Measurements from ENCODE around the gene TACC2.
"Not testable (repeated sequence)": the region's sequence is repeated elsewhere in the genome, so short reads cannot be mapped to it uniquely, and the experiment has no call there.

Gene TACC2

GRCh38 chr10:122096181-122096580 is 107.2 kb downstream of the TACC2 start:
- not testable (repeated sequence) for ATAC-seq (replicated peaks); DNase-seq; H3K9me3 Mint-ChIP-seq; H3K27me3 Mint-ChIP-seq; H3K4me1 Mint-ChIP-seq; H3K27ac Mint-ChIP-seq; H3K4me3 Mint-ChIP-seq; H3K36me3 Mint-ChIP-seq

- no peak overlapping the region for H3K27ac Mint-ChIP-seq
- H3K36me3 Mint-ChIP-seq, result no peaks in the 10 kb centered on the region
- H3K27me3 Mint-ChIP-seq, result no peaks in the 10 kb centered on the region
- no peak for DNase-seq
- no peak overlapping the region for H3K4me3 Mint-ChIP-seq
- ATAC-seq (replicated peaks), result no peak
- no peaks in the 10 kb centered on the region for H3K9me3 Mint-ChIP-seq
- no peaks in the 10 kb centered on the region for H3K4me1 Mint-ChIP-seq
Observed at GRCh38 chr10:122096705-122097104, 107.7 kb downstream of the TACC2 start.

- Mint-ChIP-seq H3K4me3 (no peak overlapping the region), H3K36me3 (no peaks in the 10 kb centered on the region), H3K27me3 (no peaks in the 10 kb centered on the region), H3K27ac (no peak overlapping the region), H3K9me3 (no peaks in the 10 kb centered on the region), H3K4me1 (no peaks in the 10 kb centered on the region)
- DNase-seq, result no peak
- ATAC-seq (replicated peaks), result no peak
Observed at GRCh38 chr10:122097935-122098334, 109.0 kb downstream of the TACC2 start.

- H3K9me3 Mint-ChIP-seq, result no peaks in the 10 kb centered on the region
- DNase-seq (no peak), ATAC-seq (replicated peaks) (no peak)
- H3K4me1 Mint-ChIP-seq, result no peaks in the 10 kb centered on the region
- H3K27me3 Mint-ChIP-seq, result no peaks in the 10 kb centered on the region
- no peak overlapping the region for H3K27ac Mint-ChIP-seq
- no peaks in the 10 kb centered on the region for H3K36me3 Mint-ChIP-seq
- H3K4me3 Mint-ChIP-seq, result no peak overlapping the region
Observed at GRCh38 chr10:122098924-122099323, 110.0 kb downstream of the TACC2 start.

GRCh38 chr10:122099562-122099961 is 110.6 kb downstream of the TACC2 start:
- Mint-ChIP-seq H3K27ac (no peak overlapping the region), H3K4me3 (no peak overlapping the region), H3K27me3 (no peaks in the 10 kb centered on the region), H3K36me3 (no peaks in the 10 kb centered on the region), H3K4me1 (no peaks in the 10 kb centered on the region), H3K9me3 (no peaks in the 10 kb centered on the region)
- no peak for DNase-seq
- ATAC-seq (replicated peaks), result no peak

GRCh38 chr10:122102146-122102868 is 113.3 kb downstream of the TACC2 start:
- H3K4me3 Mint-ChIP-seq, result no peak overlapping the region
- H3K9me3 Mint-ChIP-seq, result no peaks in the 10 kb centered on the region
- no peaks in the 10 kb centered on the region for H3K36me3 Mint-ChIP-seq
- H3K27me3 Mint-ChIP-seq, result no peaks in the 10 kb centered on the region
- no peaks in the 10 kb centered on the region for H3K4me1 Mint-ChIP-seq
- no peak overlapping the region for H3K27ac Mint-ChIP-seq
- DNase-seq (no peak), ATAC-seq (replicated peaks) (no peak)

GRCh38 chr10:122102869-122103525 is 114.0 kb downstream of the TACC2 start:
- no peaks in the 10 kb centered on the region for H3K4me1 Mint-ChIP-seq
- H3K9me3 Mint-ChIP-seq, result no peaks in the 10 kb centered on the region
- DNase-seq, result no peak
- no peaks in the 10 kb centered on the region for H3K36me3 Mint-ChIP-seq
- ATAC-seq (replicated peaks), result no peak
- H3K27ac Mint-ChIP-seq, result no peak overlapping the region
- no peaks in the 10 kb centered on the region for H3K27me3 Mint-ChIP-seq
- no peak overlapping the region for H3K4me3 Mint-ChIP-seq

- no peaks in the 10 kb centered on the region for H3K9me3 Mint-ChIP-seq
- H3K4me1 Mint-ChIP-seq, result no peaks in the 10 kb centered on the region
- H3K36me3 Mint-ChIP-seq, result no peaks in the 10 kb centered on the region
- H3K4me3 Mint-ChIP-seq, result no peak overlapping the region
- ATAC-seq (replicated peaks), result no peak
- DNase-seq, result no peak
- no peaks in the 10 kb centered on the region for H3K27me3 Mint-ChIP-seq
- H3K27ac Mint-ChIP-seq, result no peak overlapping the region
Observed at GRCh38 chr10:122103592-122103991, 114.6 kb downstream of the TACC2 start.

- H3K27ac Mint-ChIP-seq; H3K4me1 Mint-ChIP-seq; ATAC-seq (replicated peaks); H3K9me3 Mint-ChIP-seq; H3K36me3 Mint-ChIP-seq; DNase-seq; H3K4me3 Mint-ChIP-seq: not testable (repeated sequence)
- peaks cover 18 to 28% of the 10 kb centered on the region in 2 donors for H3K27me3 Mint-ChIP-seq
Observed at GRCh38 chr10:122108786-122109185, 119.8 kb downstream of the TACC2 start.

- DNase-seq (no peak), ATAC-seq (replicated peaks) (peak; percentile 76 to 89)
- peaks cover 34 to 50% of the 10 kb centered on the region in 2 donors for H3K27me3 Mint-ChIP-seq
- H3K27ac Mint-ChIP-seq, result no peak overlapping the region
- no peaks in the 10 kb centered on the region for H3K36me3 Mint-ChIP-seq
- peaks cover 0 to 3% of the 10 kb centered on the region in 2 donors for H3K9me3 Mint-ChIP-seq
- peaks cover 0 to 2% of the 10 kb centered on the region in 2 donors for H3K4me1 Mint-ChIP-seq
- H3K4me3 Mint-ChIP-seq, result no peak overlapping the region
Observed at GRCh38 chr10:122112021-122112616, 123.2 kb downstream of the TACC2 start.

- no peak for DNase-seq
- peak; percentile 35 to 43 for ATAC-seq (replicated peaks)
- Mint-ChIP-seq H3K27me3 (peaks cover 34 to 50% of the 10 kb centered on the region in 2 donors), H3K4me3 (peak overlapping the region in 1 of 2 donors; percentile 66), H3K27ac (no peak overlapping the region), H3K4me1 (peaks cover 0 to 2% of the 10 kb centered on the region in 2 donors), H3K36me3 (no peaks in the 10 kb centered on the region), H3K9me3 (peaks cover 0 to 3% of the 10 kb centered on the region in 2 donors)
Observed at GRCh38 chr10:122112625-122113160, 123.7 kb downstream of the TACC2 start.

- peaks cover 34 to 53% of the 10 kb centered on the region in 2 donors for H3K27me3 Mint-ChIP-seq
- H3K4me3 Mint-ChIP-seq, result peak overlapping the region; percentile 39 to 66
- H3K9me3 Mint-ChIP-seq, result peaks cover 0 to 3% of the 10 kb centered on the region in 2 donors
- H3K36me3 Mint-ChIP-seq, result no peaks in the 10 kb centered on the region
- DNase-seq (no peak), ATAC-seq (replicated peaks) (peak; percentile 60 to 65)
- H3K27ac Mint-ChIP-seq, result no peak overlapping the region
- peaks cover 0 to 2% of the 10 kb centered on the region in 2 donors for H3K4me1 Mint-ChIP-seq
Observed at GRCh38 chr10:122113161-122113944, 124.4 kb downstream of the TACC2 start.

- peaks cover 0 to 3% of the 10 kb centered on the region in 2 donors for H3K9me3 Mint-ChIP-seq
- DNase-seq (no peak), ATAC-seq (replicated peaks) (no peak)
- peaks cover 34 to 55% of the 10 kb centered on the region in 2 donors for H3K27me3 Mint-ChIP-seq
- H3K4me3 Mint-ChIP-seq, result peak overlapping the region; percentile 39 to 66
- no peak overlapping the region for H3K27ac Mint-ChIP-seq
- H3K36me3 Mint-ChIP-seq, result no peaks in the 10 kb centered on the region
- H3K4me1 Mint-ChIP-seq, result peaks cover 0 to 2% of the 10 kb centered on the region in 2 donors
Observed at GRCh38 chr10:122113945-122114747, 125.2 kb downstream of the TACC2 start.

Measured in stimulated activated naive B cell treated with anti-CD40 and anti-IgM and Interleukin-4, amounts not matched to agents 10 μg/mL and 1 μg/mL and 100 μg/mL, for 72 hours (primary cell).